Calu3 (cell line): ENCODE measurements around the gene PDE1C. TPM values are rescaled to one million over a fixed set of nuclear protein-coding genes. Genes with fewer than 3 reads are reported as not detected.
"Not testable (repeated sequence)": the region's sequence is repeated elsewhere in the genome, so short reads cannot be mapped to it uniquely, and the experiment has no call there.

Experiments used
- BruUV-seq: library from RNA; stranded (reverse); fragments of 400-500 nt; replicated peaks from 2 replicates; lab custom pipeline; 2021; lab: Mats Ljungman, UMichigan
- CTCF ChIA-PET: fragments of 300-600 bp; sonication (Branson Sonifier 250); formaldehyde crosslinking; loops from one replicate; lab custom pipeline; 2022; ENCODE audit warnings: antibody characterized with exemption; lab: Charles Lee
- DNase-seq: peaks from one replicate; pipeline ENCODE4 v3.0.0; 2022
- H3K27ac Mint-ChIP-seq: one replicate; pipeline ENCODE4 v1.8.0; 2022; ENCODE audit warnings: mixed read lengths; ENCODE audit not compliant: unreplicated experiment
- H3K27me3 Mint-ChIP-seq: one replicate; pipeline ENCODE4 v1.8.0; 2022; ENCODE audit warnings: mixed read lengths; ENCODE audit not compliant: unreplicated experiment
- H3K36me3 Mint-ChIP-seq: one replicate; pipeline ENCODE4 v1.8.0; 2022; ENCODE audit warnings: mild to moderate bottlenecking, moderate library complexity, mixed read lengths; ENCODE audit not compliant: insufficient read depth, unreplicated experiment
- H3K4me1 Mint-ChIP-seq: one replicate; pipeline ENCODE4 v1.8.0; 2022; ENCODE audit warnings: mild to moderate bottlenecking, low read depth, mixed read lengths; ENCODE audit not compliant: unreplicated experiment
- H3K4me3 Mint-ChIP-seq: one replicate; pipeline ENCODE4 v1.8.0; 2022; ENCODE audit warnings: mild to moderate bottlenecking, low read depth, moderate library complexity, mixed read lengths; ENCODE audit not compliant: unreplicated experiment
- H3K9me3 Mint-ChIP-seq: one replicate; pipeline ENCODE4 v1.8.0; 2022; ENCODE audit warnings: low read depth, mixed read lengths; ENCODE audit not compliant: unreplicated experiment
- intact Hi-C: fragments of 100-400 bp; cut with micrococcal nuclease; formaldehyde crosslinking; loops from one replicate; pipeline ENCODE4 v1.10.0; 2022; ENCODE audit not compliant: unreplicated experiment
- total RNA-seq: library from RNA; stranded (reverse); gene quantifications from 2 replicates; pipeline ENCODE4 v1.2.3, GENCODE V29; 2022
- TF ChIP-seq, protein P1 (sequence below): fragments of 200-600 bp; IDR thresholded peaks from one replicate; pipeline ENCODE4 v1.8.0; 2022; ENCODE audit warnings: antibody characterized with exemption; ENCODE audit not compliant: unreplicated experiment

The PDE1C gene
- total RNA-seq, 1 experiment from 2014 or later = 34.0 TPM

GRCh38 chr7:32088451-32088881, 18.3 kb upstream of the PDE1C start:
- Mint-ChIP-seq H3K36me3 (no peaks in the 10 kb centered on the region), H3K4me3 (no peak overlapping the region), H3K9me3 (peaks cover 4% of the 10 kb centered on the region), H3K27me3 (no peaks in the 10 kb centered on the region), H3K4me1 (peaks cover 7% of the 10 kb centered on the region), H3K27ac (no peak overlapping the region)
- intact Hi-C loops = no loop called here
- TF ChIP-seq, protein P1, sequence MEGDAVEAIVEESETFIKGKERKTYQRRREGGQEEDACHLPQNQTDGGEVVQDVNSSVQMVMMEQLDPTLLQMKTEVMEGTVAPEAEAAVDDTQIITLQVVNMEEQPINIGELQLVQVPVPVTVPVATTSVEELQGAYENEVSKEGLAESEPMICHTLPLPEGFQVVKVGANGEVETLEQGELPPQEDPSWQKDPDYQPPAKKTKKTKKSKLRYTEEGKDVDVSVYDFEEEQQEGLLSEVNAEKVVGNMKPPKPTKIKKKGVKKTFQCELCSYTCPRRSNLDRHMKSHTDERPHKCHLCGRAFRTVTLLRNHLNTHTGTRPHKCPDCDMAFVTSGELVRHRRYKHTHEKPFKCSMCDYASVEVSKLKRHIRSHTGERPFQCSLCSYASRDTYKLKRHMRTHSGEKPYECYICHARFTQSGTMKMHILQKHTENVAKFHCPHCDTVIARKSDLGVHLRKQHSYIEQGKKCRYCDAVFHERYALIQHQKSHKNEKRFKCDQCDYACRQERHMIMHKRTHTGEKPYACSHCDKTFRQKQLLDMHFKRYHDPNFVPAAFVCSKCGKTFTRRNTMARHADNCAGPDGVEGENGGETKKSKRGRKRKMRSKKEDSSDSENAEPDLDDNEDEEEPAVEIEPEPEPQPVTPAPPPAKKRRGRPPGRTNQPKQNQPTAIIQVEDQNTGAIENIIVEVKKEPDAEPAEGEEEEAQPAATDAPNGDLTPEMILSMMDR = no peak
- BruUV-seq = no TSS peak
- DNase-seq = no peak
- CTCF ChIA-PET = no interaction called here

GRCh38 chr7:32079510-32079909, 9.3 kb upstream of the PDE1C start:
- CTCF ChIA-PET = no interaction called here
- Mint-ChIP-seq H3K9me3 (peaks cover 15% of the 10 kb centered on the region), H3K4me1 (peaks cover 4% of the 10 kb centered on the region), H3K27ac (no peak overlapping the region), H3K4me3 (no peak overlapping the region), H3K36me3 (no peaks in the 10 kb centered on the region), H3K27me3 (no peaks in the 10 kb centered on the region)
- no peak for DNase-seq
- intact Hi-C loops = no loop called here
- TF ChIP-seq, protein P1 = no peak
- no TSS peak for BruUV-seq

DNA sequence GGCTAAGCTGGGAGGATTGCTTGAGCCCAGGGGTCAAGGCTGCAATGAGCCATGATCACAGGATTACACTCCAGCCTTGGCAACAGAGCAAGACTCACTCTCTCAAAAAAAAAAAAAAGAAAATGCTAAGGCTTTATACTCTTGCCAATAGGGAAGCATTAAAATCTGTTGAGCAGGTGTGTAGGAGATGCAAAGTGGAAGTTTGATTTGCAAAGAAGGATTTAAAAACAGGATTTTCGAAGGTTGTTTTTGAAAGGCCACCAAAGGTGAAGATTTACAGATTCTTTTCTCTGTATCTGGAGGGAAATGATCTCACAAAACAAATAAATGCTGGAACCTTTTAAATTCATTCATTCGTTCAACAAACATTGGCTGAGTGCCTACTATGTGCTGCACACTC, 8.6 kb upstream of the PDE1C start:
- Mint-ChIP-seq H3K4me1 (peaks cover 9% of the 10 kb centered on the region), H3K36me3 (no peaks in the 10 kb centered on the region), H3K27ac (no peak overlapping the region), H3K9me3 (peaks cover 15% of the 10 kb centered on the region), H3K27me3 (no peaks in the 10 kb centered on the region), H3K4me3 (no peak overlapping the region)
- intact Hi-C loops = no loop called here
- no peak for DNase-seq
- TF ChIP-seq, protein P1 = no peak
- CTCF ChIA-PET = no interaction called here
- BruUV-seq = no TSS peak

- intact Hi-C loops = no loop called here
- no TSS peak for BruUV-seq
- CTCF ChIA-PET = no interaction called here
Measured at GRCh38 chr7:32077806-32078205, 7.6 kb upstream of the PDE1C start.

DNA sequence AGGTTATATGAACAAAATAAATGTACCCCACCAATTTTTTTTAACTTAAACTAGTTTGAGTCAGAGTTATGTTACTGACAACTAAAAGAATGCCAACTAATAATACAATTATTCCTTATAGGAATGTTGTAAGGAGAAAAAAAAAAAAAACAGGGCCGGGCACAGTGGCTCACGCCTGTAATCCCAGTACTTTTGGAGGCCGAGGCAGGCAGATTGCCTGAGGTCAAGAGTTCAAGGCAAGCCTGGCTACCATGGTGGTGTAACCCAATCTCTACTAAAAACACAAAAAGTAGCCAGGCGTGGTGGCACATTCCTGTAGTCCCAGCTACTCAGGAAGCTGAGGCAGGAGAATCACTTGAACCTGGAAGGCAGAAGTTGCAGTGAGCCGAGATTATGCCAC, 6.6 kb upstream of the PDE1C start:
- Mint-ChIP-seq H3K4me1 (peaks cover 22% of the 10 kb centered on the region), H3K9me3 (peaks cover 12% of the 10 kb centered on the region)
- CTCF ChIA-PET, H3K27me3 Mint-ChIP-seq, H3K4me3 Mint-ChIP-seq, intact Hi-C loops, H3K27ac Mint-ChIP-seq, BruUV-seq, DNase-seq, H3K36me3 Mint-ChIP-seq: not testable (repeated sequence)

More at GRCh38 chr7:32077806-32078205, 7.6 kb upstream of the PDE1C start:
- Mint-ChIP-seq H3K9me3 (peaks cover 12% of the 10 kb centered on the region), H3K27ac (no peak overlapping the region), H3K36me3 (peaks cover 5% of the 10 kb centered on the region), H3K4me3 (no peak overlapping the region), H3K4me1 (peaks cover 12% of the 10 kb centered on the region), H3K27me3 (no peaks in the 10 kb centered on the region)
- no peak for DNase-seq
- TF ChIP-seq, protein P1 = no peak
